Vein endothelial cell (primary cell): Measurements from ENCODE around the gene CTAGE1. TPM values are rescaled to one million over a fixed set of nuclear protein-coding genes. Genes with fewer than 3 reads are reported as not detected.

Experiments used
- total RNA-seq: library from RNA; depleted of rRNA; stranded (reverse); fragments of >200 nt; gene quantifications from 2 replicates; pipeline ENCODE4 v1.2.3, GENCODE V29; 2012

Gene CTAGE1
- total RNA-seq: under 0.01 TPM in 1 of 2 replicates, not detected in the other

GRCh38 chr18:22417496-22418188 lies at the start of gene CTAGE1:
Gene CTAGE1, minus strand, starts transcription at chr18:22417915. Its CDS starts 104 bp downstream, at chr18:22417811.

Other genes with a start within 250 kb of the CTAGE1 start
- gene GATA6, start 248.3 kb downstream of the CTAGE1 start, total RNA-seq: 8.3 and 14.7 TPM in 2 replicates